GM21717 (cell line): Measurements from ENCODE around the gene PPP1R7.

Experiments
- ATAC-seq: cut with Tn5 transposase; IDR thresholded peaks from one replicate; pipeline ENCODE4 v1.9.1; 2021; ENCODE audit warnings: mild to moderate bottlenecking, moderate library complexity; ENCODE audit not compliant: unreplicated experiment

The PPP1R7 gene

DNA sequence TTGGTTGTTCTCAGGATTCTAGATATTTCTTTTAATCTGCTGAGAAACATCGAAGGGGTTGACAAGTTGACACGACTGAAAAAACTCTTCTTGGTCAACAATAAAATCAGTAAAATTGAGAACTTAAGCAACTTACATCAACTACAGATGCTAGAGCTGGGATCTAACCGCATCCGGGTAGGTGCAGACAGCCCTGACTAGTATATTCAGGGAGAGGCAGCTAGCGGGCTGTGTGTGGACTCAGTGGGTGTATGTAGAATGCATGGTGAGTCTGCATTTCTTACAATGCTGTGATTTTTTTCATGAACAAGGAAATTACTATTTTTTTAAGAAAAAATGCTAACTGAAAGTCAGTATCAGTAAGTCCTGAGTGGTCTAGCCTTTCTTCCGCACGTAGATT is 10.1 kb downstream of the PPP1R7 start:
- no peak for ATAC-seq

DNA sequence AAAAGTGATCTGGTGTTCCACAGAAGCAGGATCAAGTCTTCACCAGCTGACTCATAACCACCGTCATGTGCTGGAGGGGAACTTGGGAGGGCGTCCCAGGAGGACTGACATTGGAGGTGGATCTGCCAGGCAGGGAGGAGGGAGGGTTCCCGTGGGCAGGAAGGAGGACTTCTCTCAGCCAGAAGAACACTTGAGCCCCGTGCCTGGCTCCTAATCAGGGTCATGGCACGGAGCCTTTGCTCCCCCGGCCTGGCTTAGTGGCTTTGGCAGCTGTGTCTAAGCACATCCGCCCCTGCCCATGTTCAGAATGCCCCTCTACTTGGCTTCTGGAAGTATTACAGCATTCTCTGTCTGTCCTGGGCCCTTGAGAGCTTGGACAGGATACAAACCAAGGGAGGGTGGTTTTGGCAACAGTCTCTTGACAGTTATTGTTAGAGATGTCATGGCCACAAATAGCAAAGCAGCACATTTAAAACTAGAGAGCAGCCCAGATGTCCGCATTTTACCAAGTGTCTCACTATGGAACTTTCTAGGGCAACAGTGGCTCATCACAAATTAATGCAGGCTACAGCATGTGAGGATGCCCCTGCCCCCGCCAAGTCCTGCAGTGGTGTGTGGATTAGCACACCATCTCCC is 11.5 kb downstream of the PPP1R7 start:
- no peak for ATAC-seq

DNA sequence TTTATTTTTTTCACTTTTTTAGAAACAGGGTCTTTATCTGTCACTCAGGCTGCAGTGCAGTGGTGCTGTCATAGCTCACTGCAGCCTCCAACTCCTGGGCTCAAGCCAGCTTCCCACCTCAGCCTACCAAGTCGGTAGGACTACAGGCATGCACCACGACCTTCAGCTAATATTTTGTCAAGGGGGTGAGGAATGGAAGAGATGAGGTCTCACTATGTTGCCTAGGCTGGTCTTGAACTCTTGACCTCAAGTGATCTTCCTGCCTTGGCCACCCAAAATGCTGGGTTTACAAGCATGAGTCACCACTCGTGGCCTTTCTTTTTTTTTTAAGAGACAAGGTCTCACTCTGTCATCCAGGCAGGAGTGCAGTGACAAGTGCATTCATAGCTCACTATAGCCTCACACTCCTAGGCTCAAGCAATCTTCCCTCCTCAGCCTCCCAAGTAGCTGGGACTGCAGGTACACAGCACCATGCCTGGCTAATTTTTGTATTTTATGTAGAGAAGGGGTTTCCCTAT is 13.4 kb downstream of the PPP1R7 start:
- no peak for ATAC-seq

DNA sequence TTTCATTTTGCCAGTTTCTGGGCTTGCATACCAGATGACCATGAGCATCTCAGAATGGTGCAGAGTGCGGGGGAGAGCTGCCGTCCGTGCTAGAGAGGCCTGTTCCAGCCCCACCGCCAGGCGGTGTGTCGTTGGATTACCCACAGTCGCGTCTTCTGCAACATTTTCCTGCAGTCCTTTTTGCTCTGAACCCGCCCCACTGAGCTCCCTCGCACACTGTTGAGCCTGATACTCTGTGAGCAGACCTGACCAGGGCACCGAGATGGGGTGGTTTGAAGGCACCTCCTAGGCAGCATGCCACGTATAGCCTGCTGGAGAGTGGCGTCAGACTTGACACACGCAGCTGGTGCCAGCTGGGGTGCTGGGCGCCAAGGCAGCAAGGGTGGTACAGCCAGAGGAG is 18.1 kb downstream of the PPP1R7 start:
- ATAC-seq: no peak

DNA sequence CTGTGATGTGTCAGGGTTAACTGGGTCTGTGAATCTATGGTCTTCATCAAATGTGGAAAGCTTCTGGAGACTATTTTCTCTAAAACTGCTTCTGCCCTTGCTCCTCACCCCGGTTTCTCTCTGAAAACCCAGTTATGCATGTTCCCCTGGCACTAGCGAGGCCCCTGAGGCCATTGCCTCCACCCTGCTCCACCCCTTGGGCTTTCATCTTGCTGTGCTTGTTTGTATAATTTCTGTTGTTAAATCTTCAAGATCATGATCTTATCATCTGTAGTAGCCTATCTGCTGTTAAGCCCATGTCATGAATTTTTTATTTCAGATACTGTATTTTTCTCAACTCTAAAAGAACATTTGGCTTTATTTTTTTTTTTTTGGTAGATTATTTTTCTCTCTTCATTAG is 23.3 kb downstream of the PPP1R7 start:
- ATAC-seq: no peak

DNA sequence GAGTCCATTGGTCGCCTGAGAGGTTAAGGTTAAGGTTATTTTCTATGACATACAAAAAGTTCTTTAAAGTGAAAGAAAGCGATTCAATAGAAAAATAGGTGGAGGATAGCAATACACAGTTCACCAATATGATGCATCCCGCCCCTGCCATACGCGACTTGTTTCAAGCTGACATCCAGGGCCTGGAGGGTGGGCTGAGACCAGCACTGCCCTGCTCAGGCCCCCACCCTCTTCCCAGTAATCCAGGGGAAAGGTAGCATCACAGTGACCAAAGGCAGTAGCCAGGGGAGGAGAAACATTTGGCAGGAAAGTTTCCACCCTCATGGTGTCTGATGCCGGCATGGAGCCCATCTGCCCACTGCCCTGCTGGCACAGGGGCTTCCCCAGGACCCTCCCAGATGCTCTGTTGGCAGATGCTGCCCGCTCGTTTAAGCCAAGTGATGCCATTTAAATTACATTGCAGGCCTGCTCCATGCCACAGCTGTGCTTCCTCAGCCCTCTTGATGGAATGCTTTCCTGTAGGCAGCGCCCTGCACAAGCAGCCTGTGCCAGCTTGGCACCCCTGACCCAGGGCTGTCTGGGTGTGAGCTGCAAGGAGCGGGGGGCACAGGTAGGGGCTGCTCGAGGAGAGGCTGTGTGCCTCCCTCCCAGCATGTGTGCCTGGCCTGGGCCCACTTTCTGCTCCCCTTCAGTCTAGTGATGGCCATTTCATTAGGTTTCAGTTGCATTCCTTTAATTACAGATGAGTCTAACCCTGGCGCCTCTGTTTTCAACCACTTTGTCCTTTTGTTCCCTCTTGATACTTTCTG is 27.5 kb downstream of the PPP1R7 start:
- ATAC-seq: no peak

DNA sequence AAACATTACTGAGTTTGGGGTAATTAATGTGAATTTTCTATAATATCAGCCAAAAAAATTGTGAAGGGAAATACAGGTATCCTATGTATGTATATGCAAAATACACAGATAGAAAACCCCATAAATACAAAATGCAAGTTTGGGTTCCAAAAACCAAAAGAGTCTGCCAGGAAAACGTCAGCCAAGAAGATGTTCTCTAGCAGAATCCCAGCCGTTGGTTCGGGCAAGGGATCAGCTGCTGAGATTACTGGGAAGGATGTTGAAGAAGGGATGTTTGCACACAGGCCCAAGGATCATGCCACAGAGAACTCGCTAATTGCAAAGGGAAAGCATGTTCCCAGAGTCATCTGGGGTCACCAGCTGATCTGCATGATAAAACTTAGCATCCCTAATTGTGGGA is 28.7 kb downstream of the PPP1R7 start:
- ATAC-seq: no peak

DNA sequence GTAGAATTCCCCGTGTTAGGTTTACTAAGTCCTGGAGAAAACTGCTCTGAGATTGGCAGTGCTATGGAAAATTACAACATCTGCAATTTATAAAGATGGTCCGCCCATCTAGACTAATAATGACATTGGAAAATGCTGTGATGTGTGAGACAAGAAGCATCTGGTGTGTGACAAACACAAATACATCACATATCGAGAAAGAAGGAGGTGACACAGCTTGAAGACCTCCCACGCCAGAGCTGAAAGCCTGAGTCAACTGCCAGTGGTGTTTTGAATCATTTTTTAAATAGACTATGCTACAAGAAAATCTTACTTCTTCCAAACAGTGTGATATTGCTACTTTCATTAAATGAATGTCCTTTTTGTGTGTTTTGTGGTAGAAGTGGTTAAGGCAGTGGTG is 29.6 kb downstream of the PPP1R7 start:
- ATAC-seq: no peak

DNA sequence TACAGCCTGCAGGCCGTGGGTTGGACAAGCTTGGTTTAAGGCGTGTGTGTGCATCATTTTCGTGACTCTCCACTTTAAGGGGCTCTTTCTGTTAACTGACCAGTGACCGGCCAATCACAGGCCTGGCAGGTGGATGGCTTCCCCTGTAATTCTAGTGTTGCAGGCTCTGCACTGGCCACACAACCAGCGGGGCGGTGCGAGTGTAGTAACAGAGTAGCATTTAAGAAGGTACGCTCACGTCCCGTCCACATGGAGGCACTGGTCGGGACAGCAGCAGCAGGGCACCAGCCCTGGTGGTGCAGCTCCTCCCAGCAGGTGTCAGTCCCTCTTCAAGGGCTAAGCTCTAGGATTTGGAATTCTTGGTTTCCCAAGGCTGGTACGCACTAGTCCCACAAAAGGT is 30.2 kb downstream of the PPP1R7 start:
- no peak for ATAC-seq

DNA sequence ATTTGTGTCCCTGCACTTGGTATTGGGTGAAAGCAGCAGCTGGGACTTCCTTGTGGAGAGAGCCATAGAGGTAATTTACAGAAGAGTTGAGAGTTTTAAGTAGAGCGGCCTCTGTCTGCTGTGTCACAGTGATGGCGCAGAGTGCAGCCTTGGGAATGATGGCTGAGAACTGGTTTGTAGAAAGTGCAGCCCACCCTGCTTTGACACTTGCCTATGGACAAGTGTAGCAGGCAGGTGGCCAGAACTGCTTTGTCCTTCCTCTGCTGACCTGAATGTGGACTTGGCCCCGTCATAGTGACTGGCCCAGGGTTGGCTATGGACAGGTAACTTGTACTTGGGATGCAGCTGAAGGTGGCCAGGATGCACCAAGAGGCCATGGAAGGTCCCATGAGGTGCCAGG is 31.9 kb downstream of the PPP1R7 start:
- no peak for ATAC-seq

DNA sequence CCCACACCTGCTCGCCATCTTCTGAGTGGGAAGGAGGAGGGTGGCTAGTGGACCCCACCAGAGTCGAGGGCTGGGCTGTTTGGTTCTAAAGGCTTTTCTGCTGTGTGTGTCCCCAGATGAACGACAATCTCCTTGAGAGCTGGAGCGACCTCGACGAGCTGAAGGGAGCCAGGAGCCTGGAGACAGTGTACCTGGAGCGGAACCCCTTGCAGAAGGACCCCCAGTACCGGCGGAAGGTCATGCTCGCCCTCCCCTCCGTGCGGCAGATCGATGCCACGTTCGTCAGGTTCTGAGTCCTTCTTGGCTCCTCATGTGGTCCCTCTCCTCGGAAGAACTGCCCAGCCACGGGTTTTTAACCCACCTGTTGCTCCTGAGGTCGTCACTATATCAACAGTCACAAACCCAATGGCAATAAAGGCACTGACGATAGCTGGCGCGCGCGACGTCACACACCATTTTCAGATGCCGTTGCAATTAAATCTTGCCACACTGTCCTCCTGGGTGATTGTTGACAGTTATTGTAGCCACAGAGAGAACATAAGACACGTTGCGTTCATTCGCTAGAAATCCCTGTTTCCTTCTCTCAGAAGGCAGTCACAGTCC is 32.4 kb downstream of the PPP1R7 start:
- ATAC-seq: no peak

DNA sequence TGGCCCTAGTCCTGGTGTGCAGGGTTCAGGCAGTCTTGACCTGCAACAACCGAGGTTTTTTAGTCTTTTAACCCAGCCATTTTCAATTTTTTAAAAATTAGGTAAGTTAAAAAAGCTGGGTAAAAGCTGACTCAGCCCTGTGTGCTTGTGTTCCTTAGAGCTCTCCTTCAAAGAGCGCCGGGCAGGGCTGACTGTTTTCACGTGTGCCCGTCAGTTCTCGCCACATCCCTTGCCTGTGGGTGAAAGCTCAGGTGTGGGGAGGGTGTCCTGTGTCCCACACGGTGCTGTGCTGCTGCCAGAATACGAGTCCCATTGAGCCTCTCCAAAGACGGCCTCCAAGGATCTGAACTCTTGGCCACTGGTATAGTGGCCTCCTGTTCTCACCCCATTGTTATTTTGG is 33.0 kb downstream of the PPP1R7 start:
- no peak for ATAC-seq

DNA sequence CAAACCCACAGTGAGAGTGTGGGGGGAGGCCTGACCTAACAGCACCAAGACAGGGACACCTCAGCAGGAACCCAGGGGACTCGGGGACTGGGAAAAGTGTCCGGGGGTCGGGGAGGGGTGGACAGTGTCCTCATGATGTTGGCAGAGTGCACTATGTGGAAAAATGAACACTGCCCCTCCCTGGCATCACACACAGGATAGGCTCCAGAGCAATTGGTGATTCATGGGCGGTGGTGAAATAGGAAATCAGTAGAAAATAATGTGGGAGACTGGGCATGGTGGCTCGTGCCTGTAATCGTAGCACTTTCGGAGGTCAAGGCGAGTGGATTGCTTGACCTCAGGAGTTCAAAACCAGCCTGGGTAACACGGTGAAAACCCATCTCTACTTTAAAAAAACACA is 34.6 kb downstream of the PPP1R7 start:
- no peak for ATAC-seq

DNA sequence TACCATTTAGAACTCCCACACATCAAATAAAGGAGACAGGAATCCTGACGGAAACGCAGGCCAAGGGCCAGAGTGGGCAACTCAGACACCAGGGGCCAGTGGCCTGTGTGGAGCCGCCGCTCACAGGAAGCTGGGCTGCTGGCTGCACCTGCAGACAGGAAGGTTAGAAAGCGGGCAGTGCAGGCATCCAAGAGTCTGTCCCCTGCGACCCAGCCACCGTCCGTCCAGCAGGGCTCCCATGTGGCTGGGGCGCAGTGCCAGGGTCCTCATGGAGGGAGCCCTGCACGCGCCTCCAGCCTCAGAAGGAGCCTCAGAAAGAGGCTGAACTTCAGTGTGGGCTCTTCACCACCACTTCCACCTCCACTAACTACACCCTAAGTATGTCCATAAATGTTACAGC is 35.7 kb downstream of the PPP1R7 start:
- ATAC-seq: no peak

DNA sequence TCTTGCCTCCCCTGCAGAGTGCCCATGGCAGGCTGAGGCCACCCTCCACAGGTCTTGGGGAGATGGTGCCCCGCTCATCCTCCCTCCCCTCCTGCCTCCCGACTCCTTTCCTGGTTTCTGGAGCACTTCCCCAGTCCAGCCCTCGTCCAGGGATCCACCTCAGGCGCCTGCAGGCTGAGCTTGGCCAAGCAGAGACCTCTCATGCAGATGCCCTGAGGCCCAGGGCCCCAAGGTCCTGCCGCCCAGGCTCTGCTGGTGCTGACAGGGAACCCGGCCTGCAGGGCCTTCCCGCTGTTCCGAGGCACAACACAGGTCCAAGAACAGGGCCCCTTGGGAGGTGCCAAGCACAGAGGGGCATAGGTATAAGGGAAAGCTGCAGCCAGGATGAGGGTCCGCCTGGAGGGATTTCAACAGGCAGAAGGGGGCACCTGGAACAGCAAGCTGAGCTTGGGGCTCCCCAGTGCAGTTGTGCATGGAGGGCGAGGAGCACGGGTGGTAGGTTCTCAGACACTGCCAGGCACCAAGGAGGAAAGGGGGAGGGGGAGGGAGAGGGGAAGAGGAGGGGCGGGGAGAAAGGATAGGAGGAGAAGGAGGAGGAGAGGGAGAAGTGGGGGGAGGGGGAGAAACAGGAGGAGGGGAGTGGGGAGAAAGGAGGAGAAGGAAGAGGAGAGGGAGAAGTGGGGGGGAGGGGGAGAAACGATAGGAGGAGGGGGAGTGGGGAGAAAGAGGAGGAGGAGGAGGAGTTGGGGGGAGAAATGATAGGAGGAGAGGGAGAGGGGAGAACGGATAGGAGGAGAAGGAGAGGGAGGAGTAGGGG is 37.0 kb downstream of the PPP1R7 start:
- ATAC-seq: no peak

DNA sequence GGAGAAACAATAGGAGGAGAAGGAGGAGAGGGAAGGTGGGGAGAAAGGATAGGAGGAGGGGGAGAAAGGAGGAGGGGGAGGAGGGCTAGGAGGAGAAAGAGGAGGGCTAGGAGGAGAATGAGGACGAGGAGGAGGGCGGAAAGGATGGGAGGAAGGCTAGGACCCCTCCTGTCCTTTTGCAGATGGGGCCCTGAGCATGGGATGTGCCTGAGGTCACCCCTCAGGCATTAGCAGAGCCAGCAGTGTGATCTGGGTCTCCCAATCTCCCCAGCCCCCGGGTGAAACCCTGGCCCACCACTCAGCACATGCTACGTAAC is 37.6 kb downstream of the PPP1R7 start:
- ATAC-seq: no peak

DNA sequence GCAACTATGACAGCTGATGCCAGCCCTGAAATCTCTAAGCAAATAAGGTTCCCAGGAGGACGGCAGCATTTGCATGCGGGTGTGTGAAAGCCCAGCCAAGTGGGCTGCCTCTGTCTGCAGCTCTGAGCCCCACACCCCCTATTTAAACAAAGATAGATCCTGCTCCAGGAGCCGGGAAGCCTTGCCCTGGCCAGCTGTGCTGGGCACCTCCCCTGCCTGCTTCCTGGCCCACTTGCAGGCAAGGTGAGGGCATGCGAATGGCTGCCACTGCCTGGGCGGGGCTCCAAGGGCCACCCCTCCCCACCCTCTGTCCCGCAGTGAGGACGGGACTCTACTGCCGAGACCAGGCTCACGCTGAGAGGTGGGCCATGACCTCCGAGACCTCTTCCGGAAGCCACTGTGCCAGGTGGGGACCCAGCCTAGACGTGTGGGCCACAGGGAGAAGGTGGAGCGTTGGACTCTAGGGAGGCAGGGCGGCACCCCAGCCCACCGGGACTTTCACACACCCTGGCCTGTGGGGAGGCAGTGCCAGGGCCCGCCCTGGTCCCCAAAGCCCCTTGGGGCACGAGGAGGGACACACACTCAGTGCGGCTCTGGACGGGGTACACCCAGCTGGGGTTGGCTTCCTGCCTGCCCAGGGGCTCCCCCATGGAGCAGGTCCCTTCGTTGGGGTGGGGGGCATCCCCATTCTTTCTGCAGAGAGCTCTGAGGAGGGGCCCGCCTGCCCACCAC is 38.3 kb downstream of the PPP1R7 start, which contains the start of gene ANO7:
Gene ANO7 (plus strand): TSS at position 317 of the 732 bp plus-strand sequence. CDS start 1,387 bp downstream, outside the sequence.
- no peak for ATAC-seq

DNA sequence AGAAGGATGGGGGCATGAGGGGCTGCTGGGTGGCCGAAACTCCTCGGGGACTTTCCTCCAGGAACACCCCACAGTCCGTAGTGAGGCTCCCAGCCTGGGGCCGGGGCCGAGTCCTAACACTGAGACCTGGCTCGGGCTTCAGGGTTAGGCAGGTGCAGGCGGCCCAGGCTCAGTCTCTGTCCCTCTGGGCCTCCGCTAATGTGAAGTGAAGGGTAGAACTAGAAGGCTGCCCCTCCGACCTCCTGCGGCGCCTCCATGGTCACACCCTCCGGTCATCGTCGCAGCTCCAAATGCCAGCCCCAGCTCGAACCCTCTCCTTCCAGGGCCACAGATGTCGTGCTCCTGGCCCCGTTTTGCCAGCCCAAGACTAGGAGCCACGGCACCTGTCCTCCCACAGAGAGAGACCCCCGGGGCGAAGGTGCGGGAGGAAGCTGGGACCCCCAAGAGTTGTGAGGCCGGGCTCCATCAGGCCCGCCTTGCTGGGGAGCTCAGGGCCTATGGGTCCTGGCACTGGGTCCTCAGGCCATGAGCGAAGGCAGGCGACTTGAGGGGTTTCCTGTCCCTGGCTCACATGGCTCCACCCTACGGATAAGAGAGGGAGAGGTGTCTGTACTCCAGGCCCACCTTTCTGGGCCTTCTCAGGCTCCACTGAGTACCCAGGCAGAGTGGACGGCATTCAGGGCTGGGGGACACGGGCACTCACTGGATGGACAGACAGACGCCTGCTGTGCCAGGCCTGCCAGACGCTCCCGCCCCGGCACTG is 39.0 kb downstream of the PPP1R7 start:
- no peak for ATAC-seq

DNA sequence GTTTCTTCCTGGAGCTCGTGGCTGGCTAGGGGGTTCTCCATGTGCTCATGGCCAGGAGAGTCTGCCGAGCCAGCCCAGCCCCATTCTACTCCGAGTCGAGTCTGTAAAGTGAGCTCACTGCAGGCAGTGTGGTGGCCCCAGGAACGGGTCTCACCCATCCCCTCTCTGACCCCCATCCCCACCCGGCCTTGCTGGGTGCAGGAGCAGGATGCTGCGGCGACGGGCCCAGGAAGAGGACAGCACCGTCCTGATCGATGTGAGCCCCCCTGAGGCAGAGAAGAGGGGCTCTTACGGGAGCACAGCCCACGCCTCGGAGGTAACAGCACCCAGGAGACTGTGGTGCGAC is 39.6 kb downstream of the PPP1R7 start:
- no peak for ATAC-seq
